COLO829 (cell line): Measurements from ENCODE around the gene UBE2M.
"Not testable (repeated sequence)": the region's sequence is repeated elsewhere in the genome, so short reads cannot be mapped to it uniquely, and the experiment has no call there.

Experiments used
- DNase-seq: peaks from one replicate; pipeline ENCODE4 v3.0.0; 2012; ENCODE audit warnings: low spot score

The UBE2M gene

GRCh38 chr19:58555369-58555885 lies 3.0 kb downstream of the UBE2M start:
- no peak for DNase-seq

DNA sequence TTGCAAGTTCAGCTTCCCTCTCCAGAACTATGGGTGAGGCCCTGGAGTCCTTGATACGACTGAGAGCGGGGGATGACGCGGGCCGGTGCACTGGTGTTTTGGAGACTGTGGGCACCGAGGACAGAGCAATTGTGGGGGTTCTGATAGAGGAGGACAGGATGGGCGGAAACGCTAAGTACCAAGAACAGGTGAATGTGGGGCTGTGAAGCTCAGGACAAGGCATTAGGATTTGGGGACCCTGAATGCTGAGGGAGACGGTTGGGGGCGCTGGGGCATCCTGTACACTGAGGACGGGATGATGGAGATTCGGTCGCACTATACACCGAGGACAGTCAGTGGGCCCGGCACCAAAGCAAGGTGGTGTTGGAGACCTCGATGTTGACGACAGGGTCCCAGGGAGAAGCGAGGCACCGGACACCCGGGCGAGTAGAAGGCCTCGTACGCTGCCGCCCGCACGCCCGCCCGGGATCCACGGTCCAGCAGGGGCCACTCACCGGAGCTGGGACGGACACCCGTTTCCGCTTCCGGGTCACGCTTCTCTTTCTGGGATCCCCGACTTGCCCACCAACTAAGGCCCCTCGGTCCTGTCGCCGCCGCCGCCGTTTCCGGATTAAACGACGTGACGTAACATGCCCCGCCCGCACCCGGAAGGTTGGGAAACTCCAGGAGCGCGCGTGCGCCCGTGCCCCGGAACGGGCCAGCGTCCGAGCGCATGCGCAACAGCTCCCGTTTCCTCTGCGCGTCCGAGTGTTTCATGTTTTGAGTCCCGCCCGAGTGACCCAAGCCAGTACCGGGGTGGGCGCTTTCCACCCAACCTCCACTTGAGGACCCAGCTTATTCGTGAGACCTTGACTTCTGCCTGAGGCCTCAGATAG lies 3.7 kb downstream of the UBE2M start, which contains the start of gene CHMP2A:
CHMP2A (minus strand) TSS at position 612 of the 875 bp plus-strand sequence. CDS start 893 bp downstream, outside the sequence.
- peak; percentile 97 for DNase-seq

DNA sequence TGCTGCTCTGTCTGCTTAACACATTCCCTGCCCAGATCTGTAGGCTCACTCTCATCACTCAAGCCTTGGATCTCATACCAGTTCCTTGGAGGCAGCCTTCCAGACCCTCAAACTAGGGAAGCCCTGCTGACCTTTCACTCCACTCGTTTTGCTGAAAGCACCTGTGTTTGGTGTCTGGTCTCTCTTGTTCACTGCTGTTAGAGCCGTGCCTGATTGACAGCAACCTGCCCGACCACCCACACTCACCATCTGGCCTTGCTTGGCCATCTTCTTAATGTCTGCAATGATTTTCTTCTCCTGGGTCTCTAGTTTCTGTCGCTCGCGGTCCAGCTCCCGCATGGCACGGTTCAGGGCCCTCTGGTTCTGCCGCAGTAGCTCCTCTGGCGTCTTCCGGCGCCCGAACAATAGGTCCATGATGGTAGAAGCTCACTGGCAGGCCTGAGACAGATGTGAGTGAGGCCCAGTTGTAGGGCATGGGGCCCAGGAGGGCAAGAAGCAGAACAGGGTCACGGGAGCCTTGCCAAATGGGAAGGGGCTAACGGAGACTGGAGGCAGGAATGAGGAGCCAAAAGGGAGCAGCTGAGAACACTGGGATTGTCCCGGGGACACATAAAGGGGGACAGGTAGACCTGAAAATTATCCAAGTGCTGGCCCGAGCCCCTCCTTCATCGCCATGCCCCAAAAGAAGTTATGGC lies 4.5 kb downstream of the UBE2M start:
- no peak for DNase-seq

DNA sequence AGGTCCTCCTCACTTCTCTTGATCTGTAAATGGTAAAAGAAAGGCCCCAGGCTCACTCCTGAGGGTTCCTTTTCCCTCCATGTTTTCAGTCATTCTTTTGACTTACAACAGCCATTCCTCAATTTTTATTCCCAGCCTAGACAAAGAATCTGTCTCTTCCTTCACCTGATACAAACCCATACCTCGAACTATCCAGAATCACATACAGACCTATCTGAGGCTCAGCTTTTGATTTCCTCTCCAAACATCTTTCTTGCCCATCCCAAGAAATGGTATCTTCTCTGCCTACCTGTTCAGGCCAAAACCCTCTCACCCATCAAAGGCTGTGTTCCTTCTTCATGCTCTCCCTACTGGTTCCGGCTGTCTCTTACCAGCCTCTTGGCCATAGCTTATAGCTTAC lies 5.8 kb downstream of the UBE2M start:
- DNase-seq: no peak

- DNase-seq: no peak
Observed at GRCh38 chr19:58551577-58552471, 6.6 kb downstream of the UBE2M start.

DNA sequence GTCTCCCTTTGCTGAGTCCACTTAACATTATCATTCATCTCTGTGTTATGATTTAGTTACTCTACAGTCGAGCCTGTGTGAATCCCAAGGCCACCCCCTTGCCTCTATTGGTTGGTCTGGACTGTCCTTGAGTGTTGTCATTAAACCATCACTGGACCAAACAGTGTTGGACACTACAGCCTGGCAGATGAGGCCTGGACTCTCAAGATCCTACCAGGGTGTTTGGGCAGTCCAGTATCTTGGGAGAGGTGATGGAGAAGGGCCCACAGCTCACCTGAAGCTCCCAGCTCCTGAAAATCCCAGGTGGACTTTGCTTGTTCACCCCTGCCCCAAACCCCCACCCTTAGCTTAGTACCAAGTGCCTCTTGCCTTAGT lies 7.3 kb downstream of the UBE2M start:
- DNase-seq: no peak

- no peak for DNase-seq
Observed at GRCh38 chr19:58550362-58551122, 7.9 kb downstream of the UBE2M start.

- DNase-seq: no peak
Observed at GRCh38 chr19:58549664-58550361, 8.6 kb downstream of the UBE2M start.

- DNase-seq: no peak
Observed at GRCh38 chr19:58548859-58549663, 9.3 kb downstream of the UBE2M start.

DNA sequence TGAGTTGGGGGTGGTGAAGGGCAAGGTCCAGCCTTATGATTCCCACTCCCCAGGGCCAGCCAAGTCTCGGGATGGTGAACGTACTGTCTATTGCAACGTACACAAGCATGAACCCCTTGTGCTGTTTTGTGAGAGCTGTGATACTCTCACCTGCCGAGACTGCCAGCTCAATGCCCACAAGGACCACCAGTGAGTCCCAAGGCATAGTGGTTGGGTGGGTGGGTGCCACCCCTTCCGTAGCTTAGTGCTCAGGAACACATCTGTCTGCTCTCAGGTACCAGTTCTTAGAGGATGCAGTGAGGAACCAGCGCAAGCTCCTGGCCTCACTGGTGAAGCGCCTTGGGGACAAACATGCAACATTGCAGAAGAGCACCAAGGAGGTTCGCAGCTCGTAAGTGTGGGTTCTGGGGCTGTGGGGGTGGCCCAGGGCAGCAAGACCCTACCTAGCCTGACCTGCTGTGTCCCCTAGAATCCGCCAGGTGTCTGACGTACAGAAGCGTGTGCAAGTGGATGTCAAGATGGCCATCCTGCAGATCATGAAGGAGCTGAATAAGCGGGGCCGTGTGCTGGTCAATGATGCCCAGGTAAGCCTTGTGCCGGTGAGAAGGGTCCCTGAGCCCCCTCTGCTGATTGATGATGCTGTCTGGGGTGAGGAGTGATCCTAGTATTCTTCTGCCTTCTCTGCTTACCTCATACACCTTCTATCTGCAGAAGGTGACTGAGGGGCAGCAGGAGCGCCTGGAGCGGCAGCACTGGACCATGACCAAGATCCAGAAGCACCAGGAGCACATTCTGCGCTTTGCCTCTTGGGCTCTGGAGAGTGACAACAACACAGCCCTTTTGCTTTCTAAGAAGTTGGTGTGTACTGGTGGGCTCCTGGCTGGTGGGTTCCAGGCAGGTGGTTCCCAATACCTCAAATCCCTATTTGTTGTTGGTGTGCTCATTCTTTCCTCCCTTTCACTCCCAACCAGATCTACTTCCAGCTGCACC lies 10.8 kb downstream of the UBE2M start:
- no peak for DNase-seq

DNA sequence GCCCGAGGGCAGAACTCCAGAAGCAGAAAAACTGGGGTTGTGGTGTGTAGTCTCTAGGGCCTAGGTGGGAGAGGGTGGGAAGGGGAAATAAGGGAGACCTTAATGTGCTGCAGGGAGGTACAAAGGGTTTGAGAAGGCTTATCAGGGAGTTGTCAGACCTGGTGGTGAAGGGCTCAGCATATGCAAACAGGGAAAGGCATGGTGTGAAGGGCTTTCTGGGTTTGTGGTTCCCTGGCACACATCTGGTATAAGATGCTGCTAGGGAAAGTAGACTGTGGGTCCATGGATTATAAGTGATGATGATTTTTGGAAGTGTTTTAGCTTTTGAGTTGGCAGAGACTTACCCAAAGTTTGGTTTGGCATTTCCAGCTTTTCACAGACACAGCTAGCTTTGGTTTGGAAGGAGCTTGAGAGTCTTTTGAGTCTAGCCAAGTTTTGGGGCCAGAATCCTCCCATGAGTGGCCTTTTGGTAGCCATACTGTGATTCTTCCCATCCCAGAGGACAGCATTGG lies 12.3 kb downstream of the UBE2M start:
- DNase-seq: no peak

- no peak for DNase-seq
Observed at GRCh38 chr19:58545286-58546018, 13.0 kb downstream of the UBE2M start.

- DNase-seq: peak; percentile 66
Observed at GRCh38 chr19:58544591-58545285, 13.7 kb downstream of the UBE2M start.

DNA sequence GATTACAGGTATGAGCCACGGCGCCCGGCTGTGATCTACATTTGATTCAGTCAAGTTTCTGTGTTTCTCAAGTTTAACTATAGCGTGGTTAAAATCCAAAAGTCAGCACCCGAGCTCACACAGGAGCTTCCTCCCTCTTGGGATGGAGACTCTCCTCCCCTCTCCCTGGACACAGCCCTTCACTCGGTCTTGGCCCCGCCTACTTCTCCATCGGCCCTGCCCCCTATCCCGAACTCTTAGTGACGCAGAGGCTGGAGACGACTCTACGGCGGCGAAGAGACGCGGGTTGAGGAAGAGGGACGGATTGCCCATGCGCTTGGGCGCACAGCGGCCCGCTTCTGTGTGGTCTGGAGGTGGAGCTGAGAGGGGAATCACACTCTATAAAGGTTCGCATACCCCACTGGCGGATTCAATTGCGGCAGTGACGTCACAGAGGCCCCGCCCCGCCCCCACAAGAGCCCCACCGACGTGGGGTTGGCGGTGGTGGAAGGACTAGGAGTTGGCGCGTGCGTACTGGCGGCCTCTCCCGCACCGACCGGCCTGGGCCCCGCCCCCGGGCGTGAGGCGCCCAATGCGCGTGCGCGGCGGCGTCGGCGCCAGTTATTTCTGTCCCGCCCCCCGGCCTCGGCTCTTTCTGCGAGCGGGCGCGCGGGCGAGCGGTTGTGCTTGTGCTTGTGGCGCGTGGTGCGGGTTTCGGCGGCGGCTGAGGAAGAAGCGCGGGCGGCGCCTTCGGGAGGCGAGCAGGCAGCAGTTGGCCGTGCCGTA lies 14.4 kb downstream of the UBE2M start, which contains the start of gene TRIM28:
TRIM28 (plus strand) TSS at position 239 of the 765 bp plus-strand sequence. CDS start 694 bp downstream, outside the sequence.
- peak; percentile 100 for DNase-seq

GRCh38 chr19:58542641-58543372 lies 15.6 kb downstream of the UBE2M start:
- DNase-seq: not testable (repeated sequence)
